NCI-H1417 (cell line): ENCODE results near the gene LIN7C.
"Not testable (repeated sequence)": the region's sequence is repeated elsewhere in the genome, so short reads cannot be mapped to it uniquely, and the experiment has no call there.

ENCODE experiments used
- DNase-seq, 3 experiments: peaks; one replicate each; lab custom pipeline; 2025; lab: John Stamatoyannopoulos, UW

Gene LIN7C

DNA sequence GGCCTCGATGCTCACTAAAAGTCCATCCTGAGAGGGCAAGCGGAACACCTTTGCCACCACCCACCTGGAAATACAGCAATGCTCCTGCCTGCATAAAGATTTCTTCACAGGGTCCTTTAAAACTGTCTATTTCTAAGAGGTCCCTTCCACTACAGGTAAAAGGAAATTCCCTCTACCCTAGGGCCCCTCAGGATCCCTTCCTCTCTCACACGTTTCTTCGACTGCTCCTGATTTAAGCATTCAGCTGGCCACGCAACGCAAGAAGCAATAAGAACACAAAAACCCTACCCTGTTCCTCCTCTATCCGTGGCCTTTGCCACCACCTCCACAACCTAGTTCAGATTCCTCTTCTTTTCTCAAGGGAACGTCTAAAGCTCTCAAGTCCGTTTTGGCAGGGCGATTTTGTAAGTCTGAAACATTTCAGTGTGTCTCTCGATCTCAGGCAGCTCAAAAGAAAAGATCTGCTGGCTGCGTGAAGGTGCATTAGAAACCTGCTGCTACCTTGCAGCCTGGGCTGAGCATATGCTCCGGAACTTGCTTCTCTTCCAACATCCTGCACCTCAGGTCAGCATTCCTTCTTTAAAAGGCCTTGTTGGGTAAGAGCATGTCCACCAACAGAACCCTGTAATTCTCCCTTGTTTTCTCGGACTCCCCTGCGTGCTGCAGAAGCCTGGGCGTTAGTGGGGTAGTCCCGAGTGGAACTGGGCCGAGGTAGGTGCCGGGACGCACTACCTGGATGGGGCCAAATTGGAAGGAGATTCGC is 35.6 kb downstream of the LIN7C start:
- peak in 2 of 3 experiments; percentile 72 to 78 for DNase-seq

- DNase-seq, result no peak
These were observed 36.4 kb downstream of the LIN7C start for GRCh38 chr11:27470166-27470565.

DNA sequence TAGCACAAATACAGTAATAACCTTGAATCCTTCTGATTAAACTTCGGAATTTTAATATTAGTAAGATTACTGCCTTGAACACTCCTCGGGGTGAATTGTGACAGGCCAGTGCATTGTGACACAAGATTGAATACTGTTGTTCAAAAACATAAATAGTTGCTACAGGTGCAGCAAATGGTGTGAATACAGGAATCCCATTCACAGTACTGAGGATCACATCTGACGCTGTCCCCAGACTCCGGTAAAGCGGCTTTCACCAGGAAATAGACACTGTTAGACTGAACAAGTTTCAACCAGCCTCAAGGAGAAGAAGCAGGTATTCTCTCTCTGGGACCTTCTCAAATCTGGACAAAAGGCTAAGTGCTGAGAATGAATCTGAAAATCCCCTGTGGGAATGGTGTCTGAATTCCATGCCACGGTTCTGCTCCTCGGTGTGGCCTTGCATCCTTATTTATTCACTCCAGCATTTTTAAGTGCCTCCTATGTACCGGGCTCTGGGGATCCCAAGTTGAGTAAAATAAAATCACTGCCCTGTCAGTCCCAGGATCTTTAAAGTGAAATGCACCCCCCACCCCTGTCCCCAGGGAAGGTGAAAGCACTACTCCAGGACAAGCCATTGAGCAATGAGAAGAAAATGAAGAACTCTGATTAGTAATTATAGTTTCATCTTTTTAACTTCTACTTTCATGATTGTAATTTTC is 37.4 kb downstream of the LIN7C start:
- DNase-seq, result no peak

DNA sequence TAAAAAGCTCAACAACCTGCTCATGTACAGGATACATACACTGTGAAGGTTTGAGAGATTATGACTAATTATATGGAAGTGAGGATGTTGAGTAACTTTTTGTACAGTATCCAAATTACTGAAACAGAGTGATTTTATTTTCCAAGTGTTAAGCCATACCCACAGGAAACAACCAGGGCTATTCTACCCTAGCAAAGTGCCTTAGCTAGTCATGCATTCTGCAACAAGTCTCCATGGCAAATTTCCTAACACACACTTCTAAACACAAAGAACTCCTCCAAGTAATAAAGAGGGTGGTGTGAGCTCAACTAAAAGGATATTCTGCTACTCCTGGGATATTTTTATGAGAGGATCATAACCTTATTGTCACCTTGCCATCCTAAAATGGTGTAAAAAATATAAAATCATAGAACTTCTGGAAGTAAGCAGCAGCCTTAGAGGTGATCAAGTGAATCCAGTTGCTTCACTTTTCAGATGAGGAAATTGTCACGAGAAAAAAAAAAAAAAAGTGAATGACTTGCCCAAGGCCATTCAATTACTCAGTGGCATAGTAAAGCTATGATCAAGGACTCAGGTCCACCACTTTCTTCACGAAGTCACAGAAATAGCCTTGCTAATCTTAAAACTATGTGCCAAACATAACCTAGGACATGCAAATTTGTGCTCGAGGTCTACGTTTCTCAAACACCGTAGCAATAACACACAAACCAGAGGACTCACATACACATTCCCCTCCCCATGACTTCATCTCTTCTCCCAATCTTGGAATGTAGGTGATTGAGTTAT is 38.2 kb downstream of the LIN7C start:
- no peak for DNase-seq

DNA sequence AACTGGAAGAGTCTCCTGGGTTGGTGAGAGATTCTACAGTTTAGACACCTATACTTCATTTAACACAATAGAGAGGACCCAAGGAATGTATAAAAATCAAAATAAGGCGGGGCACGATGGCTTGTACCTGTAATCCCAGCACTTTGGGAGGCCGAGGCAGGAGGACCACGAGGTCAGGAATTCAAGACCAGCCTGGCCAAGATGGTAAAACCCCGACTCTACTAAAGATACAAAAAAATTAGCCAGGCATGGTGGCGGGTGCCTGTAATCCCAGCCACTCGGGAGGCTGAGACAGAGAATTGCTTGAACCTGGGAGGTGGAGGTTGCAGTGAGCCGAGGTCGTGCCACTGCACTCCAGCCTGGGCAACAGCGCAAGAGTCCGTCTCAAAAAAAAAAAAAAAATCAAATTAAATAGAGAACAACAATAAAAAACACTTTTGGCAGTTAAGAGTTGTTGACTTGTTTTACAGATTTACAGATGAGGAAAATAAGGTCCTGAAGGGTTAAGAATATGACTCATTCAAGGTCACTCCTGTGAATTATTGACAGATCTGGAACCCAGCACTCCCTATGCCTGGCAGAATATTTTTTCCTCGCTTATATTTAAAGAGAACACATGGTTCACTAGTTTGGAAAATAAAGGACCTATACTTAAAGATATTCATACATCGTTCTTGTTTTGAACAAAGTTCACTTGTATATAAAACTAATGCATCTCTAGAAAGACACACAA is 39.2 kb downstream of the LIN7C start:
- no peak for DNase-seq

- no peak for DNase-seq
These were observed 40.2 kb downstream of the LIN7C start for GRCh38 chr11:27466363-27466762.

GRCh38 chr11:27465629-27466028 is 40.9 kb downstream of the LIN7C start:
- peak in 2 of 3 experiments; percentile 14 to 71 for DNase-seq

GRCh38 chr11:27464909-27465308 is 41.7 kb downstream of the LIN7C start:
- no peak for DNase-seq

GRCh38 chr11:27464289-27464696 is 42.3 kb downstream of the LIN7C start:
- DNase-seq, result peak in 1 of 3 experiments; percentile 8

- DNase-seq, result no peak
These were observed 44.0 kb downstream of the LIN7C start for GRCh38 chr11:27462543-27462942.

GRCh38 chr11:27460158-27460978 is 46.2 kb downstream of the LIN7C start:
- peak in 1 of 3 experiments; percentile 16 for DNase-seq

- no peak for DNase-seq
These were observed 47.4 kb downstream of the LIN7C start for GRCh38 chr11:27459191-27459590.

DNA sequence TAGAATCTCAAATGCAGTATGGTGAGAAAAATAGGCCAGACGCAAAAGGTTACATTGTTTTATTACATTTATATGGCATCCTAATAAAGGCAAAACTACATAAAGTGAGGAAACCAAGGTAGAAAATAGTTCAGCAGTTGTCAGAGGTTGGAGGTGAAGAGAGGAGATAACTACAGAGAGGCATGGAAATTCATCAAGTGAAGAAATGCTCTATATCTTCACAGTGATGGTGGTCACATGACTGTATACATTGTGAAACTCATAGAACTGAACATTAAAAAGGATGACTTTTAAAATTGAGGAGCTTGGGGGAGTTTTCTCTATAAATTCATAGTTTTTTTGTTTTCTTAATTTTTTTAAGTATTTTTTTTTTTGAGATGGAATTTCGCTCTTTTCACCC is 48.4 kb downstream of the LIN7C start:
- DNase-seq, result no peak

GRCh38 chr11:27456795-27457329 is 49.7 kb downstream of the LIN7C start:
- DNase-seq, result no peak

- peak in 1 of 3 experiments; percentile 16 for DNase-seq
These were observed 50.3 kb downstream of the LIN7C start for GRCh38 chr11:27456140-27456794.

DNA sequence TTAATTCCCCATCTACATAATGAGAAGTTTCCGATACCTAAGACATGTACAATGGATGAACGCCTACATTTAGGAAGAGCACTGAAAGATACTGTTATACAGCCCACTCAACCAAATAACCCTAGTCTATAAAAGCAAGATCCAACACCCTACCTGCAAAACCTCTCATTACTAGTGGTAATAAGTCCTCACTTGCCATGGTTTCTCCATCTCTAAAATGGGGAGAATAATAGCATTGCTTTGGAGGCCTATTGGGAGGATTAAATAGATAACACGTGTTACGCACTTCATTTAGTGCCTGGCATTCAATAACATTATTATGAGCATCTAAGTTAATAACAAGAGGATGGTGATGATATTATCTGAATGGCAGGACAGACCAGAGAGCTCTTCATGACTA is 50.9 kb downstream of the LIN7C start:
- DNase-seq, result no peak

DNA sequence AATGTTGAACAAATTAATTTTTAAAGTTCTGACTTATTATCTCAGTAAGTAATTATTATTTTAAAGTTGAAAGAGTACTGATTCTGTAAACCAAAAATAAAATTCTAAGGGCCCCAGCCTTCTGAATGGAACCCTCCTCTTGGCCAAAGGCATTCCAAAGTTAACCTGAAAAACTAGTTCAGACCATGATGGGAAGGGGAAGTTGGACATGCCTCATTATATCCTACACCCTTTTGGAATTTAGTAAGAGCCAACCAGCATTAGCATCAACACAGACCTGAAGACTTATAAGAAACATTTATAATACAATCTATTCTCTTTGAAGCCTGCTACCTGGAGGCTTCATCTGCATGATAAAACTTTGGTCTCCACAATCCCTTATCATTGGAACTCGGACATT is 52.9 kb downstream of the LIN7C start:
- no peak for DNase-seq

DNA sequence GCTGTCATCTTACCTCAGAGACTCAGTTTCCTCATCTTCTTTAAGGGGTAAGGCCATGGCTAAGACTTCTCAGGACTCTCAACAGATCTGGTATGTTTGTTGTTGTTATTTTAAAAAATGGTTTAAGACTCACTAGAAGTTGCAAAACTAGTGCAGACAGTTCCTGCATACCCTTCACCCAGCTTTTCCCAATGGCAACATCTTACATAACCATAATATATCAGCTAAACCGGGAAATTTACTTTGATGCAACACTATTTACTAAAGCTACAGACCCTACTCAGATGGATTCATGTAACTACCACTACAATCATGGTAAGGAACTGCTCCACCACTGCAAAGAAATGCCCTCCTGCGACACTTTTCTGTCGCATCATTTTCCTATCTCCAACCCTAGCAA is 54.4 kb downstream of the LIN7C start:
- no peak for DNase-seq

- no peak for DNase-seq
These were observed 55.2 kb downstream of the LIN7C start for GRCh38 chr11:27451244-27451965.

- not testable (repeated sequence) for DNase-seq
These were observed 58.4 kb downstream of the LIN7C start for GRCh38 chr11:27448184-27448540.
